SU-DHL-6 (cell line): ENCODE measurements around the gene CAGE1.

Experiments used
- H2AFZ ChIP-seq: fragments of 200-600 bp; sonication (generic); 2 replicates; pipeline ENCODE4 v1.6.1; 2014; ENCODE audit warnings: low read depth, mild to moderate bottlenecking, moderate library complexity, mixed read lengths, antibody characterized with exemption, low read length; ENCODE audit not compliant: severe bottlenecking
- H3F3A ChIP-seq: fragments of 200-600 bp; shearing (Covaris generic); 2 replicates; pipeline ENCODE4 v1.6.0; 2016; ENCODE audit warnings: antibody characterized with exemption, mild to moderate bottlenecking; ENCODE audit not compliant: insufficient read depth
- H3K27ac ChIP-seq: fragments of 200-600 bp; sonication (generic); 2 replicates; pipeline ENCODE4 v1.5.1; 2016; ENCODE audit warnings: low read depth, mild to moderate bottlenecking, low read length, moderate library complexity, mixed read lengths
- H3K27me3 ChIP-seq: fragments of 200-600 bp; sonication (generic), shearing (Covaris generic); 2 replicates; pipeline ENCODE4 v1.6.0; 2014; ENCODE audit warnings: mild to moderate bottlenecking, low read length
- H3K36me3 ChIP-seq: fragments of 200-600 bp; sonication (generic); 2 replicates; pipeline ENCODE4 v1.6.1; 2014; ENCODE audit warnings: mild to moderate bottlenecking, low read length, mixed read lengths
- H3K4me2 ChIP-seq: fragments of 300-600, 200-600 bp; shearing (Covaris generic), sonication (generic); 2 replicates; pipeline ENCODE4 v1.6.0; 2014; ENCODE audit warnings: low read length, low read depth, mild to moderate bottlenecking; ENCODE audit not compliant: poor library complexity, severe bottlenecking
- H3K4me3 ChIP-seq: fragments of 200-600 bp; sonication (generic); 2 replicates; pipeline ENCODE4 v1.5.1; 2014; ENCODE audit warnings: antibody characterized with exemption, low read length, mild to moderate bottlenecking, mixed read lengths; ENCODE audit not compliant: insufficient read depth, poor library complexity, severe bottlenecking
- H3K79me2 ChIP-seq: fragments of 200-600 bp; sonication (generic); 2 replicates; pipeline ENCODE4 v1.6.1; 2014; ENCODE audit warnings: mild to moderate bottlenecking, low read length, moderate library complexity; ENCODE audit not compliant: insufficient read depth
- H3K9ac ChIP-seq: fragments of 200-600 bp; sonication (generic); 2 replicates; pipeline ENCODE4 v1.7.0; 2014; ENCODE audit warnings: mild to moderate bottlenecking, low read length
- H3K9me2 ChIP-seq: fragments of 200-600 bp; sonication (generic); replicated peaks from 2 replicates; pipeline ENCODE4 v1.6.1; 2014; ENCODE audit warnings: low read length; ENCODE audit not compliant: insufficient read depth
- H3K9me3 ChIP-seq: fragments of 200-600 bp; sonication (generic); 2 replicates; pipeline ENCODE4 v1.6.1; 2014; ENCODE audit warnings: low read length, mixed read lengths; ENCODE audit not compliant: insufficient read depth
- H4K20me1 ChIP-seq: fragments of 200-600 bp; sonication (generic); 2 replicates; pipeline ENCODE4 v1.6.1; 2014; ENCODE audit warnings: low read depth, mild to moderate bottlenecking, antibody characterized with exemption, low read length, moderate library complexity, mixed read lengths
- CTCF ChIP-seq: fragments of 200-600 bp; sonication (generic); IDR thresholded peaks from one replicate; pipeline ENCODE4 v1.5.1; 2017; ENCODE audit warnings: antibody characterized with exemption, mild to moderate bottlenecking, low read length, moderate library complexity; ENCODE audit not compliant: insufficient read depth, poor library complexity, severe bottlenecking
- EZH2phosphoT487 ChIP-seq: fragments of 200-600 bp; sonication (generic), shearing (Covaris generic); conservative IDR thresholded peaks from 2 replicates; pipeline ENCODE4 v1.6.1; 2018; ENCODE audit warnings: mild to moderate bottlenecking, antibody characterized with exemption, low read length, moderate library complexity, mixed read lengths

Gene CAGE1

GRCh38 chr6:7389451-7390225, at the start of gene CAGE1, which contains the start of gene RIOK1:
Gene CAGE1, minus strand, starts transcription at chr6:7389742. Its CDS starts 2,569 bp downstream, at chr6:7387173.
Gene RIOK1, plus strand, starts transcription at chr6:7389808. Its CDS starts 195 bp downstream, at chr6:7390003.
- no peaks in the 10 kb centered on the region for H3K9me3 ChIP-seq
- TF ChIP-seq CTCF: peak; percentile 15
- no peak for TF ChIP-seq EZH2phosphoT487
- peaks cover 8% of the 10 kb centered on the region for H4K20me1 ChIP-seq
- H3K4me2 ChIP-seq: peak within 1 kb of the TSS; percentile 67
- peaks cover 14% of the 10 kb centered on the region for H3K36me3 ChIP-seq
- H3K9me2 ChIP-seq: no peaks in the 10 kb centered on the region
- peak within 1 kb of the TSS; percentile 63 for H3K9ac ChIP-seq
- peaks cover 5% of the 10 kb centered on the region; the same call in 1 of the 2 replicates for H3F3A ChIP-seq
- peak within 1 kb of the TSS; percentile 66 for H3K27ac ChIP-seq
- H2AFZ ChIP-seq: peak within 1 kb of the TSS; percentile 64
- H3K4me3 ChIP-seq: peak within 1 kb of the TSS; percentile 60
- H3K79me2 ChIP-seq: peaks cover 44% of the 10 kb centered on the region
- H3K27me3 ChIP-seq: no peaks in the 10 kb centered on the region

- H3K27me3 ChIP-seq: no peaks in the 10 kb centered on the region
- no peaks in the 10 kb centered on the region for H3K36me3 ChIP-seq
- TF ChIP-seq CTCF (no peak), EZH2phosphoT487 (no peak)
- H3F3A ChIP-seq: peaks cover 3% of the 10 kb centered on the region; the same call in 1 of the 2 replicates
- no peak overlapping the region for H3K4me3 ChIP-seq
- peak overlapping the region; percentile 39 for H3K4me2 ChIP-seq
- no peaks in the 10 kb centered on the region for H3K9me2 ChIP-seq
- H2AFZ ChIP-seq: no peak overlapping the region
- peak overlapping the region; percentile 35 for H3K27ac ChIP-seq
- no peaks in the 10 kb centered on the region for H3K9me3 ChIP-seq
- no peaks in the 10 kb centered on the region for H4K20me1 ChIP-seq
- H3K9ac ChIP-seq: no peak overlapping the region
- H3K79me2 ChIP-seq: no peaks in the 10 kb centered on the region
Observed at GRCh38 chr6:7439228-7439627, 49.7 kb upstream of the CAGE1 start.

GRCh38 chr6:7438011-7438410, 48.5 kb upstream of the CAGE1 start:
- H3K79me2 ChIP-seq: no peaks in the 10 kb centered on the region
- no peak overlapping the region for H2AFZ ChIP-seq

More at GRCh38 chr6:7438011-7438410, 48.5 kb upstream of the CAGE1 start:
- Histone ChIP-seq H4K20me1 (no peaks in the 10 kb centered on the region), H3K36me3 (no peaks in the 10 kb centered on the region), H3K4me2 (no peak overlapping the region), H3K9me3 (no peaks in the 10 kb centered on the region), H3K9me2 (no peaks in the 10 kb centered on the region), H3K27ac (no peak overlapping the region), H3K4me3 (no peak overlapping the region), H3F3A (peaks cover 3% of the 10 kb centered on the region; the same call in 1 of the 2 replicates), H3K27me3 (no peaks in the 10 kb centered on the region), H3K9ac (no peak overlapping the region)
- TF ChIP-seq CTCF: no peak
- no peak for TF ChIP-seq EZH2phosphoT487
